Measurements from ENCODE around the gene SLC7A4.
"Not testable (repeated sequence)": the region's sequence is repeated elsewhere in the genome, so short reads cannot be mapped to it uniquely, and the experiment has no call there.

SLC7A4 gene

DNA sequence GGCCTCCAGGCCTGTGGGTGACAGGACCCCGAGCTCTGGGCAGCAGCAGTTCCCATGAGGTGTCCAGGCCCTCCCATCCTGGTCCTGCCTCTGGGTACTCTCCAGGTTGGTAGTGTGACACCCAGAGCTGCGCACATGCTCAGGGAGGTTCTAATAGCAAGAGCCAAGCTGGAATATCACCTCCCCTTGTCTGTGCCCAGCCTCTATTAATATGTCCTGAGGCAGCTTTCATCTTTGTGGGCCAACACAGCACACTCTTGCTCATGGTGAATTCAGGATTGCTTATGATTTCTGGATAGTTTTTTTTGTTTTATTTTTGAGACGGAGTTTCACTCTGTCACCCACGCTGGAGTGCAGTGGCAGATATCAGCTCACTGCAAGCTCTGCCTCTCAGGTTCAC, 14.0 kb downstream of the SLC7A4 start:
- no peak for DNase-seq

DNA sequence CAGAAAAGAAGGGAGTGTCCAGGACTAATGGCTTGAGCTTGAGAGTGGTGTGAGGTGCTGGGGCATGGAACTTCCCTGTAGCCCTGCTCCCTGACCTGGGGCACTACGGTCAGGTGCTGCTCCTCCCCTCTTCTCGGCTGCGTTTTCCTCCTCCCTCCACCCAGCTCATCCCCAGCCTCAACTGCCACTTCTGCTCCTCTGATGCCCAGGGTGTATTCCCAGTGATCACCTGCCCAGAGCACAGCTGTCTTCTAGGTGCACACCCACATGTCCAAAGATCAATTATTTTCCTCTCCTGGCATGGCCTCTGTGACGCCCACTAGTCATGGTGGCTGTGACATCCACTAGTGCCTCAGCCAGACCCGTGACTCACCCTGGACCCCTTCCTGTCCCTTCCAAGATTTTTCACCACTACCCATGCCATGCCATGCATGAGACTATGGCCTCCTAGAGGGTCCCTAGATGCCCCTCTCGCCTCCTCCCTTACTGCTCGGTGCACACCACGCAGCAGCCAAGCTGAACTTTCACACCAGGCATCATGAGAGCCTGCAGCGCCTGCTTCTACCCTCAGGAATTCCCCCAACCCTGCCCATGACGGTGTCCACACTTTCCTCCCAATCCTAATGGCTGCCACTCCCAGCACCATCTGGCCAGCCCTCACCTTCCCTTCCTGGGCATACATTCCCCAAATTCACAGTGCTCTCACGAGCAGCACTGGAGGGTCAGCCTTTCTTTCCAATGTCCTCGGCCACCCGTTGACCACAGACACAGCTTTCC, 15.5 kb downstream of the SLC7A4 start:
- DNase-seq = no peak

DNA sequence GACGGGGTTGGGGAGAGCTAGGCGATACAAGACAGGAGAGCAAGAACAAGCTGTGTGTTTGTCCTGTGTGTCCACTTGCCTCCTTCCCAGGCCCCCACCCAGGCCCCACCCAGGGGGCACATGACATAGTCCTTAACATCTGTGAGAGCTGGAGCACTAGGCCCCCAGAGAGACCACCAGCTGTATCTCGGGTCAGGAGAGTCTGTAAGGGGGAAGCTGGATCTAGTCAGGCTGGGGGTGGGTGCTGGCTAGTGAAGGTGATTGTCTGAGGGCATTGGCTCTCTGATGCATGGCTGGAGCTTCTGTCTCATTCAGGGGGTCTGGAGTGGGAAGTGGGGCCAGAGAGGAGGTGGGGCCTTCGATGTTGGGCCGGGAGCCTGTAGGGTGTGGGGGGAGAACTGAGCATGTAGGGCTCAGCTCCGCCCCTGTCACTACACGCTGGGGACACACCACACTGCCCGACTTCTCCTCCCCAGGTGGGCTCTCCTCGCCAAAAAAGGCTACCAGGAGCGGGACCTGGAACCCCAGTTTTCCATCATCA, 16.8 kb downstream of the SLC7A4 start:
- DNase-seq = no peak

DNA sequence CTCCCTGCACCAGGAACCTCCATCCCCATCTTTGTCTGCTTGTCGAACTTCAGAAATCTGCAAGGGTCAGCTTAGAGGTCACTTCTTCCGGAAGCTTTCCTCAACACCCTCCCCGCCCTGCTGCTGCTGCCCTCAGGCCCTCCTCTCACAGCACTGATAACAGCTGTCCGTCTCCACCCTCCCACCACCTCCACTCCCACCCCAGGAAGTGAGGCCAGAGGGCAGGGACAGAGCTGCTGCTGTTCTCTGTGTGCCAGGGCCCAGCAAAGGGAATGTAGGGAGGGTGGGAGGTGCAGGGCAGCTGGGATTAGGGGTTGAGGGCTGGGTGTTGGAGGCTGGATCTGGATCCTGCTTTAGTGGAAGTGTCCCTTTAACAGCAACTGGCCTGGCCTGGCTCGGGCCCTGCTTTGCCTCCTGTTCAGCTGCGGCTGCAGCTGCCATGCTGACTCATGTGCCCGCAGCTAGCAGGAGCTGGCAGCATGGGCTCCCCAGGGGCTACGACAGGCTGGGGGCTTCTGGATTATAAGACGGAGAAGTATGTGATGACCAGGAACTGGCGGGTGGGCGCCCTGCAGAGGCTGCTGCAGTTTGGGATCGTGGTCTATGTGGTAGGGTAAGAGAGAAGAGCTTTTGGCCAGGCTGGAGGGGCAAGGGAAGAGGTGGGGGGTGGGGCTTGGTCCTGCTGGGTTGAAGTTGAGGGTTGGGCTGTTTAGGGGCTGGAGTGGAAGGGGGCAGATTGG, 17.5 kb downstream of the SLC7A4 start, which contains the start of gene P2RX6:
Gene P2RX6 (plus strand): TSS at position 440 of the 740 bp plus-strand sequence. CDS start 10 bp downstream, at position 450.
- DNase-seq = no peak

DNA sequence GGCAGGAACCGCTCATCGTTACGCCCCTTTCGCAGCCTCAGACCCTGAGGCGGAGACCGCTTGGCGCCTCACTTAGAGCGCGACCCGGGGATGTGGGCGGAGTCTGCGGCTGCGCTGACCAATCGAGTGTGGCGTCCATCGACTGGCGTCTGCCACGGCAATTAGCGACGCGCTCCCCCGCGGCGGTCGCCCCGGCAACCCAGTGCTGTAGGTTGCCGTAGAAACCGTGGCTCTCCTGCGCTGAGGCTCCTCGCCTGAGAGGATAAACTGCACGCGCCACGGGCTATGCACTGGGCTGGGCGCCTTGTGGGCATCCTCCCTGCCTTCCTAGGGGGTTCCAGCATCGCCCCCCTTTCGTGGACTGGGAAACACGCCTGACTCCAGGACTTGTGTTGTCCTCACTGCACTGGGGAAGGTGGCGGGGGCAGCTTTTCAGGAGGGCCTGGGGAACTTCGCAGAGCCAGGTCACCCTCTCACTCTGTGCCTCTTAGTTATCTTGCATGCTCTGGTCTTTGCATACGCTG, 18.1 kb downstream of the SLC7A4 start:
- DNase-seq = peak; percentile 73 to 74

DNA sequence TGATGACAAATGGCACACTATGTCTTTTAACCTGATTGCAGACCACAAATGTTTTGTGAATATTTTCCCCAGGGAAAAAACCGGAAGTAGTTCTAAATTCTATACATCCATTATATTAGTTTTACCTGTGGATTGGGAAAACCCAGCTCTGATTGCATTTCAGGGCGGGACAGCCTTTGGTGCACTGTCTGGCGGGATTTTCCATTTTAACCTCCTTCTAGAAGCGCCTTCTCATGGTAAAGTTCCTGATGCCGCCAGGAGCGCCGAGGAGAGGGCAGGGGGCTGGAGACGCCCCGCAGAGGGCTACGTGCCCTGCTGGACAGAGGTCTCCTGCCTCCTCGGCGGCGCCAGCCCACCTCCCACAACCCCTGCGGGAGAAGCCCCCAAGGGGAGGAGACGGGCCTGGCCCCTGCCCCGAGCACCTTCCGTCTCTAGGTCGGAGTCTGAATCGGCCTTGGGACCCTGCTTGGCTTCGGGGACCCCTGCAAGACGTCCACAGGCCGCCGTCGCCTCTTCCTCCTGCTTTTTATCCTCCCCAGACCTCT, 18.6 kb downstream of the SLC7A4 start:
- no peak for DNase-seq

DNA sequence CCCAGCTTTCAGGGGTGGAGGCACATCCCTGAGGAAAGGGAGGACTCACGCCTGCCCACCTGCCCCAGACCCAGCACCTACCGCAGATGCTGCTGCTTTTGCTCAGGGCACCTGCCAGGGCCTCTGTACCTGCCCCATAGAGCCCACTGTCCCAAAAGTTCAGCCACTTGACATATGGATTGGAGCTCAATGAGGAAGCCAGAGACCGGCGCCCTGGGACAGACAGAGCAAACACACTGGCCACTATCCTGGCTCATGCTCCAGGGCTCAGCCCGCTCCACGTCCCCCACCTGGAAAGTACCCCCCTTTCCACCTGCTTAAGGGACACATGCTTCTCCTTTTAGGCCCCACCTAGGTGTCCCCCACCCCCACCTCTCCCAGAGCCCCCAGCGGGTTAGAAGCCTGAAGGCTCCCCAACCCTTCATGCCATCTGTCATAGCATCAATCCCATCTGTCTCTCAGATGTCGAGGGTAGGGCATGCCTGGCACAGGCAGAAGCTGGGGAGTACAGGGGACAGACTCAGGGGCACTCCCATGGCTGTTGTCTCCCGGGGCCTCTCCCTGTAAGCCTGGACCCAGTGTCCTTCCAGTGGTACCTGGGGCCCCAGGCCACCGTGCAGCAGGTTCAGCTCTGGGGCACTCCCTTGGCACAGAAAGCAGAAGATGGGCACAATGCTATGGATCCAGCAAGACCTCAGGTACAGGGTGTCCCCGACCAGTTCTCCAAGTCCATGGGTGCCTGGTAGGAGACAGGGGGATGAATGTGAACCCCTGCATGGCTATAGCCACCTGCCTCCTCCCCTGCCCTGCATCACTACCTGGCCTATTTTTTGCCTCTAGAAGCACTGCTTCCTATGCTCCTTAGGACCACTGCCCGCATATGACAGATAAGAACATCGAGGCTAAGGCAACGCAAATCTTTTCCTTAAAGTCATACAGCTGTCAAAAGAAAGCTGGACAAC, 19.6 kb downstream of the SLC7A4 start:
- DNase-seq = no peak

DNA sequence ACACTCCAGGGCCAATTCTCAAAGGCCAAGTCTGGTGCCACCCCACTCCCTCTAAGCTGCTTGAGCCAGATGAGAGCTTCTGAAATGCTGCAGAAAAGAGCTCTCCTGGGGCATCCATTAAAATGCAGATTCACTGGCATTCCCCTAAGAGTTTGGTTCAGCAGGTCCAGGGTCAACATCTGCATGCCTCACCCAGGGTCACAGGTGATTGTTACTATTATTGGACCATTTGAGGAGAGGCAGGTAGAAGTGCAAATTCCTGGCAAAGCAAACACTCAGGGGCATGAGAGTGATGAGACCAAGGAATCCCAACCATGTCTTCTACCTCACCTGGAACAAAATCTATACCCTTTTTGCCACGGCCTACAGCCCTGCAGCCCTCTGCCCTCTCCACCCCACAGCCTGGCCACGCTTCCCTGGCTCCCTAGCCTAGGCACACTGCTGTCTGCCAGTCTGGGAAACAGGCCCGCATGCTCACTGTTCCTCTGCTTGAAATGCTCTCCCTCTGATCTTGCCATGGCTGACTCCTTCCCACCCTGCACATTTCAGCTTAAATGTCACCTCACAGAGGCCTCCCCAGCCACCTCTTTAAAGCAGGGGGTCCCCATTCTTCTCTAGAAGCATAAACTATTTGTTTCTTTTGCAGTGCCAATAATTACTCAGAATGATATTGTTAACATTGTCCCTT, 21.8 kb downstream of the SLC7A4 start:
- DNase-seq = no peak

DNA sequence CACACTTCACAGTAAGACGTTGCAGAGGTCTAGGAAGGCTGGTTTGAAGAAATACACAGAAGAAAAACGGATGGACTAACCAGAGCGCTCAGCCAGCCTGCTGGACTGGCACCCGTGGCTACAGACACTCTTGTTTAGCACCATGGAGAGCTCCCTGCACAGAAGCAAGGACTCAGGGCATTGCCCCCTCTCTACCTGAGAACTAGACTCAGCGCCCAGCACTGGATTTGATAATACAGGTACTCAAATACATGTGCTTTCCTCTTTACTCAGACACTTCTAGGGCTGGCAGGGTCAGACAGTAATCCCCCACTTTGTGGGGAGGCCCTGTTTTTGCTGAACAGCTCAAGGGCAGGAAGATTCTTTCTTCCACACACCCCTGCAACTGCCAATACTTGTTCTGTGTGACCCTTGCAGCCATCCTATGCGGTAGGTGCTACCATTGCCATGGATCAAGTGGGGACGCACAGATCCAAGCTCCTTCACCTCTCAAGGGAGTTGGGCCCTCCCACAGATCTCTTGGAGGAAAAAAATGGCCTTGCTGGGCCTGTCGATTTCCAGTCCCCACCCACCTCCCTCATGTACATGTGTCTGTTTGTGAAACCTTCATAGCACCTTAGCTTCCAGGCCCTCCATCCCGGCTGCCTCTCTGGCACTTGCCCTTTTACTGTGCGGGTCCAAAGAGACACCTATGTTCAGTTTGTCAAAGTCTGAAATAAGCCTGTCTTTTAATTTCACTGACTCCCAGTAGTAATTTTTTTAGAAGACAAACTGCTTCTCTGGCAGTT, 22.5 kb downstream of the SLC7A4 start:
- no peak for DNase-seq

DNA sequence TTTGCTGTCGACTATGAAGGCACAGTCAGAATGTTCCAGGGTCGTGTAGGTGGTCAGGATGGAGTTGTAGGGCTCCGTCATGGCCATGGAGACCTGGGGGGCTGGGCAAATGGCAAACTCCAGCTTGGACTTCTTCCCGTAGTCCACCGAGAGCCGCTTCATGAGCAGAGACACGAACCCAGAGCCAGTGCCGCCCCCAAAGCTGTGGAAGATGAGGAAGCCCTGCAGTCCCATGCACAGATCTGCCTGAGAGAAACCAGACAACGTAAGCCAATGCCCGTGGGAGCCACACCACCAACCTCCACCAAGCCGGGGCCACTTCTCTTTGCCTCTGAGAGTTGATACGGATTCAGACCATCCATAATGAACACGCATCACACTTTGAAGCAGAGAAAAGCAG, 23.2 kb downstream of the SLC7A4 start:
- DNase-seq = not testable (repeated sequence)

DNA sequence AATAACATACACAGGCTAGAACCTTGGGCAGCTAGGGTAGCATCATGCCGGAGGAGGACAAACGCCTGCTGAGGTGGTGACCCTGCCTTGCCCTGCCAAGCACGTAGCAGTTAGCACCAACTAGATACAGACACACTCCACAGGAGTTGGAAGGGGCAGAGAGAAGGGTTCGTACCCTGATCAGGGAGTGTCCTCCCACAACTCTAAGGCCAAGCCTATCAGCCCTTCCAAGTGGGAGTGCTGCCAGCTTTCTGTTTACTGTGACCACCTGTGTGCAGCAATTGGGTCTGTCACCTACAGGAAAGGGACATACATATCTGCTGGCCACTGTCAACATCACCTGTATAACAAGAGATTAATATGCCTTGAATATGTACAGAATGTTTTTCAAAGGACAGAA, 28.6 kb downstream of the SLC7A4 start:
- DNase-seq = no peak

DNA sequence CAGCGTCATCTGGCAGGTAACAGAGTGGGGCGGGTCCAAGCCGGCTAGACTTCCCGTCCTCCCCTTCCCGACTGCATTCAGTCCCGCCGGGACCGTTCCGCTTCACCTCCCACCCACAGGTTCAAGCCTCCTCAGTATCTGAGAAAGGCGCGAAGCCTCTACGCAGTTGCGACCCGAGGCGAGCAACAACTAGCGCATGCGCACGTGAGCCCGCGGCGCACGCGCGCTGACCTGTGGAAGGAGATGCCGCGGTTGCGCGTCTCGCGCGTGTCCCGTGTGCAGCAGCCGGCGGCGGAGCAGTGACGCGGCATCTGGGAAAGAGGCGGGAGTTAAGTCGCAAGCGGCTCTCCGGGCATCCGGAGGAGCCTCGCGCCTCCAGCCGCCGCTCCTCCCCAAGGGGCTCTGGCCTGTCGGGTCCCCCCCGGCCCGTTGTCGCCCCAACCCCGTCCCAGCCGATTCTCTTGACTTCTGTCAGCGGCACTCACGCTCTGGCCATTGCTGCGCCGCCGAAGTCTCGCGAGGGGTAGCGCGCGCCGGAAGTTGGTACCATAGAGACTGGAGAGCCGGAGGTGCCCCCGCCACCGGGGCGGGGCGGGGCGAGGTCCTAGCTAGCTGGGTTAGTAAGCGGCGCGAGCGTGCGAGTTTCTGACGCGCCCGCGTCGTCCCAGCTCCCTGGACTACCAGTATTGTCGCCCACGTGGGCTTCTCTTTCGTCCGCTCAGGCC, 30.6 kb downstream of the SLC7A4 start, which contains the start of gene THAP7:
Gene THAP7 (minus strand): TSS at position 518 of the 725 bp plus-strand sequence. CDS start 207 bp downstream, at position 311.
- peak; percentile 97 to 98 for DNase-seq

DNA sequence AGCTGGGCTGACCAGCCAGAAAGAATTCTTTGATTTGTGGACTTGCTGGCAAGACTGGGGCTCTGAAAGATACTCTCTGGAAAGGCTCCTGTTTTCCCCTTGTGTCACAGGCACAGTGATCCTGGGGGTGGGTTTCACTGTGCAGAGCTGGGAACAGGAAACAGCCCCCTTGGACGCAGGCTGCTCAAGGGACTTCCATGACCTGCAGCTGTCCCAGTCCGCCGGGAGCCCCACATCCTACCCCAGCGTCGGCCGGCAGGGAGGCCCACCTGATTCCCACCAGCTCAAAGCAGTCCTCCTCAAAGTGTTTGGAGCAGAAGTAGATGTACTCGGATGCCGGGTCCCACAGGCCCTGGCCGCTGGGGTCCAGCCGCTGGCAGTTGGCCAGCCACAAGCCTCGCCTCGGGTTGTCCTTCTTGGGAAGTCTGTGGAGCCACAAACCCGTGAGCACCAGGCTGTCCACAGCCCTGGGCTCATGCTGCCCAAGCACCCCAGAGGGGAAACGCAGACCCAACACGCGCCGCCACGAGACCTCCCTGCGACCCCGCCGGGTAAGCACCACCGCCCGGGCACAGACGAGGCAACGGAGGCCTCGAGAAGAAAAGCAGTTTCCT, 31.3 kb downstream of the SLC7A4 start:
- no peak for DNase-seq

DNA sequence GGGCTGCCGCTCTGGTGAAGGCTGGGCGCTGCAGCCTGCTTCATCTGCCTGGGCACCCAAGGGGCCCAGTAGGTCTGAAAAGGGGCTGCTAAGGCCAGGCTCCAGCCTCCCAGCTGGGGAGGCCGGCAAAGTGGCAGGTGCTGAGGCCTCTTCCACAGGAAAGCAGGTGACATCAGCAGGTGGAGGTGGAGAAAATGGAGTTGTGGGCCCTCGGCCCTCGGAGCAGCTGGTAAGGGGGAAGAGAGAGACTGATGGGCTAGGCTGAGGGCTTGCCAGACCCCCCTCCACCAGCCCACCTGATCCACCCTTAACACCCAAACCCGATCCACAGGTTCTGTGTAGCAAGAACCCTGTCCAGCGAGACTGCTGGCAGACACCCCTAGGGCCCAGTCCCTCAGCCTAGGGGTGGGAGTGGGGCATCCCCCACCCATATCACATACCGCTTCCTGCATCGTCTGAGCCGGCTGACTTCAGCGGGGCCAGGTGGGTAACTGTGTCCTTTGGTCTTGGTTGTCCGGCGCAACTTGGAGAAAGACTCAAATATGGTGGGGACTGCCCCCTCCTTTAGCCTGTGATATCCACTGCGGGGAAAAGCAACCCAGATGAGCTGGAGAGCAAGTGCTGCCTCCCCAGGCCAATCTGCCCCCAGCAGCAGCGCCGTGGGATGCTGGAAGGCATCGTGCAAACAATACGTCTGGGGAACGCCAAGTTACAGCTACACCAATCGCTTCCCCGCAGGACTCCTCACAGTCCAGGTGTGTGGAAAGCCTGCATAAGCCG, 32.0 kb downstream of the SLC7A4 start:
- DNase-seq = no peak

DNA sequence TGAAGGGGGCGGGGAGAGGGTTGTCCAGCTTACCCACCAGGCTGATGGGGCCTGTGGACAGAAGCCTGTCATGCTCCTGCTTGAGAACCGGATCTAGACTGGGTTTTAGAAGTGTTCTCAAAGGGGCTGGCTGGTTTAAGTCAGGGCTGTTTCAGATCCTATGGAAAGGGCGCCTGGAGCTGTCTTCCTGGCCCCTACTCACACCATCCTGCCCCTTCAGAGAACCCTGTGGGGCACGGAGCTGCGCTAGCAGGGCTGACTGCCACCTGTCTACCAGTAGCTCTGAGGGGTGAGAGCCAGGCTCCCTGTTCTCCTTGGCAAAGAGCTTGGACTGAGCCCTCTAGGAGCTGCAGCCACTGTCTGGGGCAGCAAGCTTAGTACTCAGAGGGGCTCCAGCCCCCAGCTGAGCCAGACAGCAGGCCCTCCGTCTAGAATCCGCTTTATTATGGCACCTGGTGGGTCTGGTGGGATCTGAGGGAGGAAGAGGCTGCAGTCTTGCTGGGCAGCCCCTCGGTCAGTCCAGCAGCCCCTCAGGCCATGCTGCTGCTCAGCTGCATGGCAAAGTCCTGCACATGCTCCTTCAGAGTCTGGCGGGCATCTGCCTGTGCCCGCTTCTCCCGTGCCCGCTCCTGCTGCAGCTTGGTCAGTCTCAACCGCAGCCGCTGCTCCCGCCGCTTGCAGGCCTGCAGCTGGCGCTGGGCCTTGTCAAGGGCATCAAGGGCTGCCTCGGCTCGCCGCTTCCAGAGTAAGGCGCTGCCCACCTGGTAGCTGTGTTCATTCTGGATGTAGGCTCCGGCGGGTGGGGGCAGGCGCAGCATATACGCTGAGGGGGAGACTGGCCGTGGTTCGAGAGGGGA, 32.8 kb downstream of the SLC7A4 start:
- no peak for DNase-seq

DNA sequence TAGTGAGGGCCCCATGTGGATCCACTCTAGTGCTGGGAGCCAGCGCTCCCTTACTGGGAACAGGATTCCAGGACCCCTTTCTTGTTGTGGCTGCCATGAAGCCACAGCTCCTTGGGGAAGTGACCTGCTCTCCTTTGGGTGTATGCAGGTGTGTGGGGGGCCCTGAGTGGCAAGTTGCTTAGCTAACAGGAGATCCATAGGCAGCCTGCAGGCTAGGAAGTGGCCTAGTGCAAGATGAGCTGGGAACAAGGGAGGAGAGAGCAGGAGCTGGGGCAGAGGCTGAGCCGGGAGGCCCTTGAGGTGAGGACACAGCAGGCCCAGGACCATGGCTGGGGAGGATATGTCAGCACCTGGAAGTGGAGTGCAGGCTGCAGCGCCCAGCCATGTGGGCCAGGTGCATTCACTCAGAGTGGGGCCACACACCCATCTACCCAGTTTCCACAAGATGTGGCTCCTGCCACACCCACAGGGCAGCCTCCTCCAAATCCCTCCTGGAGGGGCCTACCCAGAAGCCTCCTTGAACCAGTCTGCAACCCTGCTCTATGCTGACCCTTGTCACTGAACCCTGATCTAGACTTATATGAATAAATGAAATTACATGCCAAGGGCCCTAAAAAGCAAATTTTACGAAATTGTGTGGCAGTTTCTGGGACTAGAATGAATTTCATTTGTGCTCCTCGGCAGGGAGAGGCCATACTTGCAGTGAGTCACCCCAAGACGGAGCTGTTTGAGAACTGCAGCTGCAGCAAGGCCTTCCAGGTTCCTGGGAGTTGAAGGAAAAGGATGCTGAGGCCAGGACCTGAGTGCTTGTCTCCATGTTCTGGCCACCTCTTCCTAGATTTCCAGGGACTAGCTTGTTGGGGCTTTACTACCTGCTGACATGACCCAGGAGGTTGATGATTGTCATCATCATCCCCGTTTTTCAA, 33.7 kb downstream of the SLC7A4 start:
- no peak for DNase-seq

All from activated CD4-positive, alpha-beta T cell treated with anti-CD3 and anti-CD28 coated beads for 4 hours (primary cell).